ENCODE results near the gene CCDC192. TPM values are rescaled to one million over a fixed set of nuclear protein-coding genes. Genes with fewer than 3 reads are reported as not detected.
"Not testable (repeated sequence)": the region's sequence is repeated elsewhere in the genome, so short reads cannot be mapped to it uniquely, and the experiment has no call there.

The CCDC192 gene
- total and polyA plus RNA-seq, 2 experiments from 2014 or later, result 0.40 TPM; not detected in 1

DNA sequence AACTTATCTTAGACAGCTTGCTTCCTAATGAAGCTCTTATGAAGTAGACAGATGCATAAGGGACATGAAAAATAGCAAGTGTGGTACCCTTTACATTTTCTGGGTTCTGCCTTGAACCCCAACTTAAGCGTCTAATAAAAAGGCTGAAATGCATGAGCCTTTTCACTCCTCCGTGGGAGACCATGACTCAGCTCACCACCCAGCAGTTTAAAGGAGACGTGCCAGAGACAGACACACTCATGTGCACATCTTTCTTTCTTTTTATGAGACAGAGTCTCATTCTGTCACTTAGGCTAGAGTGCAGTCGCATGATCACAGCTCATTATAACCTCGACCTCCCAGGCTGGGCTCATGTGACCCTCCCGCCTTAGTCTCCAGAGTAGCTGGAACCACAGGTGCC lies 32.0 kb upstream of the CCDC192 start:
- no peaks in the 10 kb centered on the region for H3F3A ChIP-seq (replicated peaks; ENCODE audit: low read depth)
- Mint-ChIP-seq H3K4me3 (no peak overlapping the region), H3K9me3 (no peaks in the 10 kb centered on the region), H3K36me3 (ENCODE audit: low read depth) (no peaks in the 10 kb centered on the region), H3K27ac (no peak overlapping the region), H3K27me3 (ENCODE audit: insufficient read depth, low read depth, poor library complexity) (peaks cover 2% of the 10 kb centered on the region), H3K4me1 (no peaks in the 10 kb centered on the region)
- H3K27me3 ChIP-seq (ENCODE audit: insufficient read depth), result no peaks in the 10 kb centered on the region
- no peak overlapping the region for H3K4me3 ChIP-seq
- H4K20me1 ChIP-seq (replicated peaks; ENCODE audit: insufficient read depth), result no peaks in the 10 kb centered on the region
- H3K36me3 ChIP-seq (ENCODE audit: insufficient read depth), result no peaks in the 10 kb centered on the region
- TF ChIP-seq, protein P1, sequence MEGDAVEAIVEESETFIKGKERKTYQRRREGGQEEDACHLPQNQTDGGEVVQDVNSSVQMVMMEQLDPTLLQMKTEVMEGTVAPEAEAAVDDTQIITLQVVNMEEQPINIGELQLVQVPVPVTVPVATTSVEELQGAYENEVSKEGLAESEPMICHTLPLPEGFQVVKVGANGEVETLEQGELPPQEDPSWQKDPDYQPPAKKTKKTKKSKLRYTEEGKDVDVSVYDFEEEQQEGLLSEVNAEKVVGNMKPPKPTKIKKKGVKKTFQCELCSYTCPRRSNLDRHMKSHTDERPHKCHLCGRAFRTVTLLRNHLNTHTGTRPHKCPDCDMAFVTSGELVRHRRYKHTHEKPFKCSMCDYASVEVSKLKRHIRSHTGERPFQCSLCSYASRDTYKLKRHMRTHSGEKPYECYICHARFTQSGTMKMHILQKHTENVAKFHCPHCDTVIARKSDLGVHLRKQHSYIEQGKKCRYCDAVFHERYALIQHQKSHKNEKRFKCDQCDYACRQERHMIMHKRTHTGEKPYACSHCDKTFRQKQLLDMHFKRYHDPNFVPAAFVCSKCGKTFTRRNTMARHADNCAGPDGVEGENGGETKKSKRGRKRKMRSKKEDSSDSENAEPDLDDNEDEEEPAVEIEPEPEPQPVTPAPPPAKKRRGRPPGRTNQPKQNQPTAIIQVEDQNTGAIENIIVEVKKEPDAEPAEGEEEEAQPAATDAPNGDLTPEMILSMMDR (conservative IDR thresholded peaks at IDR 0.05; ENCODE audit: low read depth in 2 of 2), result no peak
- no peak for TF ChIP-seq EZH2 (IDR thresholded peaks at IDR 0.05; ENCODE audit: low read depth, unreplicated experiment)
- TF ChIP-seq ETS1 (IDR thresholded peaks at IDR 0.05), result no peak
- ATAC-seq (no peak), DNase-seq (ENCODE audit: low spot score) (no peak)
- H3K27ac ChIP-seq (ENCODE audit: low read depth), result no peak overlapping the region
- H2AFZ ChIP-seq, result no peak overlapping the region
- H3K4me1 ChIP-seq (ENCODE audit: insufficient read depth), result no peaks in the 10 kb centered on the region
- H3K4me2 ChIP-seq, result no peak overlapping the region
- H3K9me2 ChIP-seq (ENCODE audit: insufficient read depth), result no peaks in the 10 kb centered on the region
- H3K79me2 ChIP-seq (replicated peaks; ENCODE audit: insufficient read depth), result no peaks in the 10 kb centered on the region

DNA sequence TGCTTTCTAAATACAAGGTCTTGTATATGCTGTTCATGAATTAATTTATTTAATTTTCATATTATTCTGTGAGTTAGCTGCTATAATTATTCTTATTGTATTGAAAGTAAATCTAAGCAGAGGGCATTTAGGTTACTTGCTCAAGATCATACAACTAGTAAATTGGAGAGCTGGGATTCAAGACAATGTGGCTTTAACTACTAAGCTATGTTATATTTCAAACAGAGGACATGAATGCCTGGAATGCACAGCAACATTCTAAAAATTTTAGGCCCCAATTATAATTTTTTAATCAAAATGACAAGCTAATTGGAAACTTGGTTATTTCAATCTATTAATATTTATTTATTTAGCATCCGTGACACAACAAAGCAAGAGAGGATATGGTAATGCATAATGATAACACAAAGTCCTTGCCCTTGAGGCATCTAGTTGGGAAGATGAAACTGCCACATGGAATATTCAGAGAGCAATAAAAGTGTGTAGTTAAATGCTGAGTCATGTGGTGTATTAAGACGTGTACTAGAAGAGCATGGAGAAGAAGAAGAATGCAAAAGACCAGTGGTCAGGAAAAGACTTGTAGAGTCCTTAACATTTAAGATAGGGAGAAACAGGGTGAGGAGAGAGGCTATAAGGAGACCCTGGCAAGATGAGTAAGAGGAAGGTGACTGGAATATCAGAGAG lies 29.9 kb upstream of the CCDC192 start:
- no peak overlapping the region for H3K4me3 ChIP-seq
- no peak overlapping the region for H3K4me3 Mint-ChIP-seq
- no peak overlapping the region for H3K27ac ChIP-seq (ENCODE audit: low read depth)
- H3F3A ChIP-seq (replicated peaks; ENCODE audit: low read depth), result no peaks in the 10 kb centered on the region
- no peaks in the 10 kb centered on the region for H3K4me1 Mint-ChIP-seq
- no peaks in the 10 kb centered on the region for H3K27me3 ChIP-seq (ENCODE audit: insufficient read depth)
- no peaks in the 10 kb centered on the region for H3K9me3 Mint-ChIP-seq
- no peak for DNase-seq (ENCODE audit: low spot score)
- no peak overlapping the region for H3K27ac Mint-ChIP-seq
- 0 out of 2 replicates have a peak, but pooled peaks cover 4% of the 10 kb centered on the region for H3K9me2 ChIP-seq (ENCODE audit: insufficient read depth)
- no peaks in the 10 kb centered on the region for H3K36me3 Mint-ChIP-seq (ENCODE audit: low read depth)
- no peak for ATAC-seq
- H3K79me2 ChIP-seq (replicated peaks; ENCODE audit: insufficient read depth), result no peaks in the 10 kb centered on the region
- H3K36me3 ChIP-seq (ENCODE audit: insufficient read depth), result no peaks in the 10 kb centered on the region
- H3K27me3 Mint-ChIP-seq (ENCODE audit: insufficient read depth, low read depth, poor library complexity), result peaks cover 2% of the 10 kb centered on the region
- H4K20me1 ChIP-seq (replicated peaks; ENCODE audit: insufficient read depth), result no peaks in the 10 kb centered on the region
- H2AFZ ChIP-seq, result no peak overlapping the region
- no peaks in the 10 kb centered on the region for H3K4me1 ChIP-seq (ENCODE audit: insufficient read depth)
- no peak overlapping the region for H3K4me2 ChIP-seq
- TF ChIP-seq POLR2AphosphoS5 (IDR thresholded peaks at IDR 0.05; ENCODE audit: low read depth), result no peak
- no peak for TF ChIP-seq EZH2 (IDR thresholded peaks at IDR 0.05; ENCODE audit: low read depth, unreplicated experiment)
- no peak for TF ChIP-seq ETS1 (IDR thresholded peaks at IDR 0.05)
- no peak for TF ChIP-seq ZNF331 (CRISPR knock-in tag; IDR thresholded peaks at IDR 0.05; ENCODE audit: low read depth)
- no peak for TF ChIP-seq ZNF114 (CRISPR knock-in tag; IDR thresholded peaks at IDR 0.05)
- TF ChIP-seq JUNB (IDR thresholded peaks at IDR 0.05; ENCODE audit: unreplicated experiment), result no peak
- no peak for TF ChIP-seq CREB1 (CRISPR knock-in tag; IDR thresholded peaks at IDR 0.05; ENCODE audit: low read depth)

DNA sequence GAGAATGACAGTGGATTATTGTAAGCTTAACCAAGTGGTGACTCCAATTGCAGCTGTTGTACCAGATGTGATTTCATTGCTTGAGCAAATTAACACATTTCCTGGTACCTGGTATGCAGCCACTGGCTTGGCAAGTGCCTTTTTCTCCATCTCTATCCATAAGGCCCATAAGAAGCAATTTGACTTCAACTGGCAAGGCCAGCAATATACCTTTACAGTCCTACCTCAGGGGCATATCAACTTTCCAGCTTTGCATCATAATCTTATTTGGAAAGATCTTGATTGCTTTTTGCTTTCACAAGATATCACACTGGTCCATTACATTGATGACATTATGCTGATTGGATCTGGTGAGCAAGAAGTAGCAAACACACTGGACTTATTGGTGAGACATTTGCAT lies 26.2 kb upstream of the CCDC192 start:
- not testable (repeated sequence) for H3K4me3 ChIP-seq; H3K9me3 Mint-ChIP-seq; H3K4me1 ChIP-seq (ENCODE audit: insufficient read depth); H3K27me3 Mint-ChIP-seq (ENCODE audit: insufficient read depth, low read depth, poor library complexity); ATAC-seq; DNase-seq (ENCODE audit: low spot score); H3K36me3 Mint-ChIP-seq (ENCODE audit: low read depth); H3K36me3 ChIP-seq (ENCODE audit: insufficient read depth); H3K27me3 ChIP-seq (ENCODE audit: insufficient read depth); H4K20me1 ChIP-seq (replicated peaks; ENCODE audit: insufficient read depth); H3K4me3 Mint-ChIP-seq; H3F3A ChIP-seq (replicated peaks; ENCODE audit: low read depth); H2AFZ ChIP-seq; H3K27ac ChIP-seq (ENCODE audit: low read depth); H3K79me2 ChIP-seq (replicated peaks; ENCODE audit: insufficient read depth); H3K4me2 ChIP-seq; H3K4me1 Mint-ChIP-seq; H3K9me2 ChIP-seq (ENCODE audit: insufficient read depth); H3K27ac Mint-ChIP-seq

DNA sequence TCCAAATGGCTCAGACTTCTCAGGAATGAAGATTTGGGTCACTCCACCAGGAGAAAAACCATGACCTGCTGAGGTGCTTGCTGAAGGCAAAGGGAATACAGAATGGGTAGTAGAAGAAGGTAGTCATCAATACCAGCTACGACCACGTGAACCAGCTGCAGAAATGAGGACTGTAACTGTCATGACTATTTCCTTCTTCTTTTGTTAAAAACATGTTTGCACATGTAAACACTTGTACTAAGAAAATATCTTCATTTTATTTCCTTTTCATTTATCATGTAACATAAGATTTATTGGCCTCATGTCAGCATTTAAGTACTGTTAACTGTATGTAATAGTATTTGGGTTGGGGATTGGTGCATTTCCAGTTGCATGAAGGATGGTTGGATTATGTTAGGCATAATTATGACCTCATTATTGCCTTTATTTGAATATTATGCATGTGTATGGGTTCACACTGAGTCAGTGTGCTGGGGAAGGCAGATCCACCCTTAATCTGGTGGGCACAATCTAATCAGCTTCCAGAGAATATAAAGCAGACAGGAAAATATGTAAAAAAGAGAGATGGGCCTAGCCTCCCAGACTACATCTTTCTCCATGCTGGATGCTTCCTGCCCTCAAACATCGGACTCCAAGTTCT lies 23.4 kb upstream of the CCDC192 start:
- H3K27ac Mint-ChIP-seq; H3K4me1 ChIP-seq (ENCODE audit: insufficient read depth); H3K9me3 Mint-ChIP-seq; H3K4me1 Mint-ChIP-seq; H3K4me2 ChIP-seq; H3K79me2 ChIP-seq (replicated peaks; ENCODE audit: insufficient read depth); DNase-seq (ENCODE audit: low spot score); H3K36me3 Mint-ChIP-seq (ENCODE audit: low read depth); H3K4me3 Mint-ChIP-seq; H3K27me3 ChIP-seq (ENCODE audit: insufficient read depth); H3K27ac ChIP-seq (ENCODE audit: low read depth); H4K20me1 ChIP-seq (replicated peaks; ENCODE audit: insufficient read depth); H2AFZ ChIP-seq; H3K36me3 ChIP-seq (ENCODE audit: insufficient read depth); H3K4me3 ChIP-seq; H3K27me3 Mint-ChIP-seq (ENCODE audit: insufficient read depth, low read depth, poor library complexity); H3F3A ChIP-seq (replicated peaks; ENCODE audit: low read depth); H3K9me2 ChIP-seq (ENCODE audit: insufficient read depth); ATAC-seq: not testable (repeated sequence)
